ENCODE results near the gene UPF1.

DNA sequence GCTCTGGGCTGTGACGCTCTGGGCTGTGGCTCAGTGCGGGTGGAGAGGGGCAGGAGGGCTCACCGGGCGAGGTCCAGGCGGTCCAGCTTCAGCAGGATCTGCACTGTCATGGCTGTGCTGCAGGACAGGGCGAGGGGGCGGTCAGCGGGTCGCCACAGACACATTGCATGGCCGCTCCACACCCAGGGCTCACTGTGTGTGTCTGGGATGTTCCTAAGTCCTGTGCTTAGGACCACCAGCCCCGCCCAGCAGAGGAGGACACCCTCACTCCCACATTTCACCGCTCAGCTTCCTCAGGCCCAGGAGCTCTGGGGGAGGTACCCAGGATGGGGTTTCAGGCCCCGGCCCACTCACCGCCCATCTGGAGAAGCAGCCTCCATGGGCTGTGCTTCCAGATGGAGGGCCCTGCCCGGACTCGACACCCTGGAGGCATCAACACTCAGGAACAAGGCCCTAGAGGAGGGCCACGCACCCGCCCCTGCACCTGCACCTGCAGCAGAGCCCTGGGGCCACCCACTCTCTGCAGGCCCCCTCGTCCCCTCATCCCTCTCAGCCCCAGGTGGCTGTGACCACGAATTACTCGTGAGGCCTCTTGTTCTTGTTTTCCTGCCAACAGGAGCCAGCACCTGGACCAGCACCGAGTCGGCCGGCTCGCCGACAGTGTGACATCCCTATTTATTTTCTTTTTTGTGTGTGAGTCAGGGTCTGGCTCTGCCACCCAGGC lies 73.9 kb downstream of the UPF1 start:
- TF ChIP-seq, protein P1, sequence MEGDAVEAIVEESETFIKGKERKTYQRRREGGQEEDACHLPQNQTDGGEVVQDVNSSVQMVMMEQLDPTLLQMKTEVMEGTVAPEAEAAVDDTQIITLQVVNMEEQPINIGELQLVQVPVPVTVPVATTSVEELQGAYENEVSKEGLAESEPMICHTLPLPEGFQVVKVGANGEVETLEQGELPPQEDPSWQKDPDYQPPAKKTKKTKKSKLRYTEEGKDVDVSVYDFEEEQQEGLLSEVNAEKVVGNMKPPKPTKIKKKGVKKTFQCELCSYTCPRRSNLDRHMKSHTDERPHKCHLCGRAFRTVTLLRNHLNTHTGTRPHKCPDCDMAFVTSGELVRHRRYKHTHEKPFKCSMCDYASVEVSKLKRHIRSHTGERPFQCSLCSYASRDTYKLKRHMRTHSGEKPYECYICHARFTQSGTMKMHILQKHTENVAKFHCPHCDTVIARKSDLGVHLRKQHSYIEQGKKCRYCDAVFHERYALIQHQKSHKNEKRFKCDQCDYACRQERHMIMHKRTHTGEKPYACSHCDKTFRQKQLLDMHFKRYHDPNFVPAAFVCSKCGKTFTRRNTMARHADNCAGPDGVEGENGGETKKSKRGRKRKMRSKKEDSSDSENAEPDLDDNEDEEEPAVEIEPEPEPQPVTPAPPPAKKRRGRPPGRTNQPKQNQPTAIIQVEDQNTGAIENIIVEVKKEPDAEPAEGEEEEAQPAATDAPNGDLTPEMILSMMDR (IDR thresholded peaks at IDR 0.05), result no peak
- no peak for TF ChIP-seq POLR2A (IDR thresholded peaks at IDR 0.05)

Measured in heart left ventricle (tissue), 13 donors.